Nephron (organoid): ENCODE data around the gene GNB5.

Experiments used
- H3K27ac Mint-ChIP-seq, 3 experiments: 2 replicates each; pipeline ENCODE4 v1.8.0; 2020; ENCODE audit warnings: mixed read lengths in 3 of 3, mild to moderate bottlenecking in 2 of 3, moderate library complexity in 1 of 3
- H3K27me3 Mint-ChIP-seq: 2 replicates; pipeline ENCODE4 v1.8.0; 2021; ENCODE audit warnings: low read depth, mild to moderate bottlenecking, moderate library complexity, mixed read lengths
- H3K36me3 Mint-ChIP-seq: 2 replicates; pipeline ENCODE4 v1.8.0; 2020; ENCODE audit warnings: low read depth, mixed read lengths
- H3K4me1 Mint-ChIP-seq: 2 replicates; pipeline ENCODE4 v1.8.0; 2020; ENCODE audit warnings: mixed read lengths
- H3K4me3 Mint-ChIP-seq, 3 experiments: 2 replicates each; pipeline ENCODE4 v1.8.0; 2020; ENCODE audit warnings: mild to moderate bottlenecking in 3 of 3, mixed read lengths in 3 of 3, moderate library complexity in 2 of 3
- H3K9me3 Mint-ChIP-seq: 2 replicates; pipeline ENCODE4 v1.8.0; 2020; ENCODE audit warnings: mixed read lengths
- TF ChIP-seq, protein P1 (sequence below), 3 experiments: fragments of 200-600 bp; sonication (generic); IDR thresholded peaks; one replicate each; pipeline ENCODE4 v1.5.0; 2021; ENCODE audit warnings: antibody characterized with exemption in 3 of 3; ENCODE audit not compliant: unreplicated experiment in 3 of 3

Gene GNB5

DNA sequence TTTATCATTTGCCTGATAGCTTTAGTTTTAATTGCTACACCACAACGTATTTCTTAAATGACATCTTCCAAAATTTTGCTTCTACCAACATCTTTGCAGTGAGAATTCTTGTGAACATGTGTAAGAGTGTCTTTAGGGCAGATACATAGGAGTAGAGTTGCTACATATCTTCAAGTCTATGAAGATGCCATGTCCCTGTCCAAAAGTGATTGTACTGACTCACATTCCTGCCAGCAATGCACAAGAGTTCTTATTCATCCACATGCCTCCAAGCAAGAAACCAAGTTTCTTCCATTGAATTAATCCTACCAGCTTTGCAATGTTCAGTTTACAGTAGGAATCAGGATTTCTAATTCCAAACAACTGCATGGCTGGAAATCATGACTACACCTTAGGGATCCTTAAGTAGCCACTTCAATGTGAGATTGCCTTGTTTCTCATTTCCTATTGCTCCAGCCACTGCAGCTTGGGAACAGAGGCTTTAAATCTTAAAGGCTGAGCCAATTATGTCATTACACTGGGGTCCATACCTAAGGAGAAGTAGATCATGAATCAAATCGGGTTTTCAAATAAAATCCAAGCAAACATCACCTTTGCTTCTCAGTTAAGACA is 123.1 kb downstream of the GNB5 start:
- Mint-ChIP-seq H3K36me3 (peaks cover 24% of the 10 kb centered on the region), H3K27ac (no peak overlapping the region), H3K9me3 (no peaks in the 10 kb centered on the region), H3K4me1 (no peaks in the 10 kb centered on the region), H3K4me3 (no peak overlapping the region), H3K27me3 (peaks cover 9% of the 10 kb centered on the region)
- TF ChIP-seq, protein P1, sequence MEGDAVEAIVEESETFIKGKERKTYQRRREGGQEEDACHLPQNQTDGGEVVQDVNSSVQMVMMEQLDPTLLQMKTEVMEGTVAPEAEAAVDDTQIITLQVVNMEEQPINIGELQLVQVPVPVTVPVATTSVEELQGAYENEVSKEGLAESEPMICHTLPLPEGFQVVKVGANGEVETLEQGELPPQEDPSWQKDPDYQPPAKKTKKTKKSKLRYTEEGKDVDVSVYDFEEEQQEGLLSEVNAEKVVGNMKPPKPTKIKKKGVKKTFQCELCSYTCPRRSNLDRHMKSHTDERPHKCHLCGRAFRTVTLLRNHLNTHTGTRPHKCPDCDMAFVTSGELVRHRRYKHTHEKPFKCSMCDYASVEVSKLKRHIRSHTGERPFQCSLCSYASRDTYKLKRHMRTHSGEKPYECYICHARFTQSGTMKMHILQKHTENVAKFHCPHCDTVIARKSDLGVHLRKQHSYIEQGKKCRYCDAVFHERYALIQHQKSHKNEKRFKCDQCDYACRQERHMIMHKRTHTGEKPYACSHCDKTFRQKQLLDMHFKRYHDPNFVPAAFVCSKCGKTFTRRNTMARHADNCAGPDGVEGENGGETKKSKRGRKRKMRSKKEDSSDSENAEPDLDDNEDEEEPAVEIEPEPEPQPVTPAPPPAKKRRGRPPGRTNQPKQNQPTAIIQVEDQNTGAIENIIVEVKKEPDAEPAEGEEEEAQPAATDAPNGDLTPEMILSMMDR (IDR thresholded peaks at IDR 0.05; ENCODE audit: unreplicated experiment in 3 of 3) = no peak

DNA sequence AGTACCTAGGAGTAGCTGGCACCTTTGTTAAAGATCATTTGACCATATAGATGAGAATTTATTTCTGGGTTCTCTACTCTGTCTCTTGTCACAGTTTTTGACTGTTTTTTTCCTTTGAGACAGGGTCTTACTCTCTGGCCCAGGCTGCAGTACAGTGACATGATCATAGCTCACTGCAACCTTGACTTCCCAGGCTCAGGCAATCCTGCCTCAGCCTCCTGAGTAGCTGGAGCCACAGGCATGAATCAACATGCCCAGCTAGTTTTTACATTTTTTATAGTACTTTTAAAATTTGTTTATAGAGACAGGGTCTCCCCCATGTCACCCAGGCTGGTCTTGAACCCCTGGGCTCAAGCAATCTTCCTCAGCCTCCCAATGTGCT is 123.7 kb downstream of the GNB5 start:
- H3K27ac Mint-ChIP-seq = no peak overlapping the region
- TF ChIP-seq, protein P1 (IDR thresholded peaks at IDR 0.05; ENCODE audit: unreplicated experiment in 3 of 3) = no peak
- no peaks in the 10 kb centered on the region for H3K9me3 Mint-ChIP-seq
- peaks cover 9% of the 10 kb centered on the region for H3K27me3 Mint-ChIP-seq
- no peak overlapping the region for H3K4me3 Mint-ChIP-seq
- peaks cover 29% of the 10 kb centered on the region for H3K36me3 Mint-ChIP-seq
- no peaks in the 10 kb centered on the region for H3K4me1 Mint-ChIP-seq

GRCh38 chr15:52066842-52067544 is 124.2 kb downstream of the GNB5 start:
- Mint-ChIP-seq H3K9me3 (no peaks in the 10 kb centered on the region), H3K4me3 (no peak overlapping the region), H3K4me1 (no peaks in the 10 kb centered on the region), H3K27ac (no peak overlapping the region), H3K27me3 (peaks cover 7% of the 10 kb centered on the region), H3K36me3 (peaks cover 29% of the 10 kb centered on the region)
- TF ChIP-seq, protein P1 (IDR thresholded peaks at IDR 0.05; ENCODE audit: unreplicated experiment in 3 of 3) = no peak
